ENCODE data around the gene MFSD12. TPM values are rescaled to one million over a fixed set of nuclear protein-coding genes. Genes with fewer than 3 reads are reported as not detected.
A peak's percentile ranks its signal among the peaks of the same experiment; 100 is the strongest.

The MFSD12 gene
- total RNA-seq: 23.7 TPM
- long read RNA-seq, transcript MFSD12-201 (10 exons, 2,124 nt): major isoform, 5 of 19 reads
- long read RNA-seq, partial matches to known transcripts: 1 of 19 reads
- long read RNA-seq, other reads (novel, unspliced or antisense): 13 of 19 reads

DNA sequence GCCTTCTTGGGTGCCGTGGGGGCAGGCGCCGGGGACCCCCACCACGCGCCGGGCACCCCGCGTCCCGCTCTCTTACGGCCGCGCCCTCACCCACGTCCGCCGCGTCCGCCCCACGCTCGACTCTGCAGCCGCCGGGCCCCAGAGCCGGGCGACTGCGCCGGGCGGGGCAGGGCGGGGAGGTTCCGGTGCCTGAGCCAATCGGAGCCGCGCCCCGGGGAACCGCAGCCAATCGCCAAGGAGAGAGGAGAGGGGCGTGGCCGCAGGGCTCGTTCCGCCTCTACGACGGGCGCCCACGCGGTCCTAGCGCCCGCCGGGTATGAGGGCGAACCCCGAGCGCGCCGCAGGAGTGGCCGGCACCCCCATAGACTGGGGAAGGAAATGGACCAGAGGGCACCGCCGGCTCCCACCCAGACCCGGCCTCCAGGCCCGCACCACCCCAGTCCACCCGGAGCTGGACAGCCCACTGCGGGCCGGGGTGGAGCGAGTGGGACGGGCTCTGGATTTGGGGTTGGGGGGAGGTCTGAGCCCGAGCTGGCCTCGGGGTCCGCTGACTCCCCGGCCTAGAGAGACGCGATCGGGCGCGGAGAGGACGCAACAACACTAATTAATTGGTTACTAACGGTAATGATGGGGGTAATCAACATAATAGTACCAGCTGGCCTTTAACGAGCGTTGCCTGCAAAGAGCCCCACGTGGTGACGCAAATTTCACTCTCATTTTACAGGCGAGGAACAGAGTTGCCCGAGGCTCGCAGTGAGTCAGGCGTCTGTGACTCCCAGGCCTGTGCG is at the start of gene MFSD12:
Gene MFSD12, minus strand, starts transcription at position 126 of the 788 bp plus-strand sequence. CDS start 183 bp downstream, outside the sequence.
- ATAC-seq (peak; percentile 98), DNase-seq (ENCODE audit: missing footprints) (peak; percentile 97)
- intact Hi-C loops (cut with DNase I): loop anchor here (2.0 kb wide), 1 partner anchor 15 kb away; the partner anchor contains the start of gene HMG20B

DNA sequence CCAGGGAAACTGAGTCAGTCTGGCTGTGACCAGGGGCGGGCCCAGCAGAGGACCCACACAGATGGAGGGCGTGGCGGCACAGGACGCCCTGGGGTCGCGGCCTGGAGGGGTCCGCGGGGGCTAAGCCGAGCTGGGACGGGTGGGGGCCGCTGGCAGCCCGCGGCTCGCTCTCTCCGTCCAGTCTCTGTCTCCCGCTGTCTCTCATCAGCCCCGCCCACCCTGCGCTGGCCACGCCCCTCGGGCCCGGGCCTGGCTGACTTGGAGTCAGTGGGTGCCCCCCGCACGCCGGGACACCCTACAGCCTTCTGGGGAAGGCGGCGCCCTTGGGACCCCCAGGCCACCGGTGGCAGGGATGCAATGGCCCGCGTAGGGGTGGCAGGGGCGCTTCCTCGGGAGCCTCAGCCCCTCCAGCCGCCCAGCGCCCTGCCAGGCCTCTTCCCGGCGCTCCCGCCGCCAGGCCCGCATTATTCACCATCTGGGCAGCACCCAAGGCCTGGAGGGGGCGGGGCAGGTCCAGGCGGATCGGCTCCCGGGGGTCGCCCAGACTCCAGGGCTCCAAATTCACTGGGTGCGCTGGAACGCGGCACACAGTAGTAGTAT is 49.4 kb upstream of the MFSD12 start, which contains the start of gene TBXA2R:
Gene TBXA2R, minus strand, starts transcription at position 186 of the 600 bp plus-strand sequence. CDS start 6,241 bp downstream, outside the sequence.
- ATAC-seq: peak; percentile 73
- peak; percentile 87 for DNase-seq (ENCODE audit: missing footprints)
- intact Hi-C loops (cut with DNase I): no loop called here

DNA sequence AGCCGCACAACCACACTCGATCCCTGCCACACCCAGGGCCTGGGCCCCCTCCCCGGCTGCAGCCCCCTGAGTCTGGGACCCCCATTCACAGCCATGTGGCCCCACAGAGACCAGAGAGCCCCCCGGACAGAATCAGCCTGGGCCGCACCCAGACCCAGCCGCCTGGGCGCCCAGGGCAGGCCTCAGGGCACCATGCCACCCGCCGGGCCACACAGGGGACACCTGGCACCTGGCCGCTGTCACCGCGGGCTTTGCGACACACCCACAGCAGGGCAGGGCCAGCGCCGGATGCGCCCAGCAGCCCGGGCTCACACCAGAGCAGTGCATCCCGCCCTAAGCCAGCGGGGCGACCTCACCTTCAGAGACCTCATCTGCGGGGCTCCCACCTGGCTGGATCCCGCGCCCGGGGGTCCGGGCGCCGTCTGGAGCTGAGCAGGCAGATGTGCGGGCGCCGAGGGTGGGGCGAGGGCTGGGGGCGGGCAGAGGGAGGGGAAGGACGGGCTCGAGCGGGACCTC is 48.8 kb upstream of the MFSD12 start:
- peak; percentile 68 for DNase-seq (ENCODE audit: missing footprints)
- ATAC-seq: no peak
- intact Hi-C loops (cut with DNase I): no loop called here

DNA sequence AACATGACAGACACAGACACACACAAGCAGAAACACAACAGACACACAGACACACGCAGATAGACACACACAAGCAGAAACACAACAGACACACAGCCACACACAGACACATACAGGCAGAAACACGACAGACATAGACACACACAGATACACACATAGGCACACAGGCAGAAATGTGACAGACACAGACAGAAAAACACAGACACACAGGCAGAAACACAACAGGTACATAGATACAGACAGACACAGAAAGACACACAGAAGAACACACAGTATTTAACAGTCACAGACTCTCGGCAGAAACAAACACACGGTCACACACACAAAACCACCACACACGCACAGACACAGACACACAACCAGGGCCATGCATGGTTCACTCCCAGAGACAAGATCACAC is 48.4 kb upstream of the MFSD12 start:
- ATAC-seq: no peak
- intact Hi-C loops (cut with DNase I): no loop called here

DNA sequence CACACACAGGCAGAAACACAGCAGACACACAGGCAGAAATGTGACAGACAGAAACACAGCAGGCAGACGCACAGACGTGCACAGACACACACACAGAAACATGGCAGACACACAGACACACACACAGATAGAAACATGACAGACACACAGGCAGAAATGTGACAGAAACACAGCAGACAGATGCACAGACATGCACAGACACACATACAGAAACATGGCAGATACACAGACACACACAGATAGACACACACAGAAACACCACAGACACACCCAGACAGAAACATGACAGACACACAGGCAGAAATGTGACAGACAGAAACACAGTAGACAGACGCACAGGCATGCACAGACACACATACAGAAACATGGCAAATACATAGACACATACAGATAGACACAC is 48.0 kb upstream of the MFSD12 start:
- ATAC-seq: no peak
- no peak for DNase-seq (ENCODE audit: missing footprints)
- intact Hi-C loops (cut with DNase I): no loop called here

More for the DNA sequence above, 48.4 kb upstream of the MFSD12 start:
- no peak for DNase-seq (ENCODE audit: missing footprints)

DNA sequence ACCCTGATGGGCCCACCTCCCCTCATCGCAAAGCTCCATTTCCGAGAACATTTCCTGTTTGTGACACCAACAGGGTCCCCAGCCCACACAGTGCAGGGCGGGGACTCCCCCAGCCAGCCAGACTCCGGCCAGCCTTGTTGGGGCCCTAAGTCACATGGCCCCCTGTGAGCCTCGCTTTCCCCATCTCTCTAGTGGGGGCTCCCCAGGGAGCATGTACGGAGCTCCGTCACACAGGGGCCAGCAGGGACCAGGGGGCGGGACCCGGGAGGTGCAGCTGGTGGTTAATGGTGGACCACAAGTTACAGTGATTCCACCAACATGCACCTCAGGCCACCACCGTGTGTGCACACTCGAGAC is 47.6 kb upstream of the MFSD12 start:
- intact Hi-C loops (cut with DNase I): no loop called here
- ATAC-seq: no peak
- no peak for DNase-seq (ENCODE audit: missing footprints)

DNA sequence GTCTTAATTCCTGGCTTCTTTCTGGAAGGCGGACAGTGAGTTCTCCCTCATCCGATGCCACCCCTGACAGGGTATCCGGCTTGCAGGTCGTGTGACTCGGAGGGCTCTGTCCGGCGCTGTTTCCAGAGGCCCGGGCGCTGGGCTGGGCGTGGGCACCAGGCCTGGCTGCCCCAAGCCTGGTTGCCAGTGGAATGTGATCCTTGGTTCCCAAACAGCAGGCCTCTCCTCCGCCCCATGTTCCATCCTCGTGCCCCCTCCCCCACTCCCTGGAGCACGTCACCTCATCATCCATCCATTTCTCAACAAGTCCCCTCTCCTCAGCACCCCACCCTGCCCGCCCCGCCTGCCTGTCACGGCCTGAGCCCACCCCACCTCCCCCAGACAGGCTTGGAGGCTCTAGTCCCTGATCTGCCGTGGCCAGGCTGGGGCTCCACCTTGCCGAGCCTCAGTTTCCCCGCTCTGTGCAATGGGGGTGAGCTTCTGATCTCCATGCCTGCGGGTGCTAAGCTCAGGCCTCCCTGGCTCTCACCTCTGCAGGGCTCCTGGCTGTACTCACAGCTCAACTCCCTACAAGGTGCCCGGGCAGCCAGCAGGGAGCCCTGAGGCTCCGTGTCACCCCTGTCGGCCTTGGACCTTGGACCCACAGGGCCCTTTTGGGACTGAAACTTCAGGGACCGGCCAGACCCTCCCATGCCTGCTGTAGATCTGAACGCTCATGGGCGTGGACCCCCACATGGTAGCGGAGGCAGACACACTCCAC is 47.0 kb upstream of the MFSD12 start:
- DNase-seq (ENCODE audit: missing footprints): no peak
- ATAC-seq: no peak
- intact Hi-C loops (cut with DNase I): no loop called here

DNA sequence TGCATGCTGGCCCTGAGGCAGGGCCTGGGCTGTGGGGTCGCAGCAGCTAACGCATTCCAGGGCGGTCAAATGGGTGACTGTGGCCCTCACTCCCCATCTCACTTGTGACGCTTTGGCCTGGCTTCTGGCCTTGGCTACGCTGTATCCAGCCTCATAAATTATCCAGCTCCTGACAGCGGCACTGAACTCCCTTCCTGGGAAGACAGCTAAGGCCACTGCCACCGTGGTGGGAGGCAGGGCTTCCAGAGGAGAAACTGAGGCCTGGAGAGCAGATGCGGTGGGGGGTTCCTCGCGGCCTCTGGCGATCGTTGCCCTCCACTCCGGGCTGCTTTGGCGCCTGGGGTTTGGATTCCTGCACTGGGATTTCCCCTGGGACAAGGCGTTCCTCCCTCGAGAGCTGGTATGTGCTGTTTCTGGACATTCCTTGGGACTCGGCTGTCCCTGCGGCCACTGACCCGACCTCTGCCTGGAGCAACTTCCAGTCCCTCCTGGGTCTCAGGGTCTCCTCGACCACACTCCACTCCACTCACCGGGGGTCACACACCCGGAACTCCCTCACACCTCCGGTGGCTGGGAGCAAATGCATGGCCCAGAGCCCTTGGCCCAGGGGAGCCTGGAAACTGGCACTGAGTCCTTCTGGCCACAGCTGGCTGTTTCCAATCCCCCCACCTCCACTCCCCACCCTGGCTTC is 45.9 kb upstream of the MFSD12 start:
- intact Hi-C loops (cut with DNase I): no loop called here
- ATAC-seq (no peak), DNase-seq (ENCODE audit: missing footprints) (no peak)

DNA sequence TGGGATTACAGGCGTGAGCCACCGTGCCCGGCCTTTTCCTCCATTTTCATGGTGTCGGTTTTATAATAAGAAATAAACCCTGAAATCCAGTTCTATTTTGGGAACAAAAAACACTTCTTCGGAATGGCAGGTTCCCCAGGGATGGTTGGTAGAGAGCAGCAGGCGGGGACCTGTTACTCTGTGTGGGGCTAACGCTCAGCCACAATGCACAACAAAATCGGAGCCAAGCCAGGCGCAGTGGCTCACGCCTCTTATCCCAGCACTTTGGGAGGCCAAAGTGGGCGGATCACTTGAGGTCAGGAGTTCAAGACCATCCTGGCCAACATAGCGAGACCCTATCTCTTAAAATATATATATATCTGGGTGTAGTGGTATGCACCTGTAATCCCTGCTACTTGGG is 43.6 kb upstream of the MFSD12 start:
- no peak for ATAC-seq
- intact Hi-C loops (cut with DNase I): no loop called here
- DNase-seq (ENCODE audit: missing footprints): no peak

DNA sequence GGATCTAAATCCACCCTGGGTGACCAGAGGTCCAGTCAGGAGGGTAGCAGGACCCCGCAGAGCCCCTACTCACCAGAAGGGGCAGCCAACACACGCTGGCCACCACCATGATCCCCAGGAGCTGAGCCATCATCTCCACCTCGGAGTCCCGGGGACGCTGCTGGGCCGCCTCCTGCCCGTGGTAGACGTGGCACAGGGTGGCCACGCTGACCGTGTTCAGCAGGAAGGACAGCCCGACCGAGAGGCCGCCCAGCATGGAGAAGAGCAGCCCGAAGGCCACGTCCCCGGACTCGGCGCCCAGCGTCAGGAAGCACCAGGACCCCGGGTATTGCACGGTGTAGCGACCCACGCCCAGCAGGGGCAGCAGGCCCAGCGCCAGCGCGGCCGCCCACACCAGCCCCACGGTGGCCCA is 42.4 kb upstream of the MFSD12 start:
- no peak for DNase-seq (ENCODE audit: missing footprints)
- intact Hi-C loops (cut with DNase I): no loop called here
- ATAC-seq: no peak

DNA sequence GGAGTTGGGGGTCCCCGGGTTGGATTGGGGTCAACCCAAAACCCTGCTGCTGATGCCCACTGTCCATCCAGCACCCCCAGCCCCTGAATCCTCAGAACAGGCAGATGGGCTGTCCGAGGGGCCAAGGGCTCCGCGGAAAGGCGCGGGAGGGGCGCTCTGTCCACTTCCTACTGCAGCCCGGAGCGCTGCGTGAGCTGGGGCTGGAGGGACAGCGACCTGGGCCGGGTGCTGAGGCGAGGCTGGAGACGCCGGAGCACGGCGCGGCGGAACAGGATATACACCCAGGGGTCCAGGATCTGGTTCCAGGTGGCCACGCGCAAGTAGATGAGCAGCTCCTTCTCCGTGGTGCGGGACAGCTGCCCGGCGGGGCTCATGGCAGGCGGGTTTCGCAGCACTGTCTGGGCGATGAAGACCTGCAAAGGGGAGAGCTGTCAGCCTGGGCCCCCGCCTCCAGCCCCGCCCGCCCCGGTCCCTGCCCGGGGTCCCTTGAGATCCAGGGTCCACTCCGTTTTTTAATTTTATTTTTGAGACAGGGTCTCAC is 38.2 kb upstream of the MFSD12 start:
- no peak for DNase-seq (ENCODE audit: missing footprints)
- intact Hi-C loops (cut with DNase I): no loop called here
- no peak for ATAC-seq

DNA sequence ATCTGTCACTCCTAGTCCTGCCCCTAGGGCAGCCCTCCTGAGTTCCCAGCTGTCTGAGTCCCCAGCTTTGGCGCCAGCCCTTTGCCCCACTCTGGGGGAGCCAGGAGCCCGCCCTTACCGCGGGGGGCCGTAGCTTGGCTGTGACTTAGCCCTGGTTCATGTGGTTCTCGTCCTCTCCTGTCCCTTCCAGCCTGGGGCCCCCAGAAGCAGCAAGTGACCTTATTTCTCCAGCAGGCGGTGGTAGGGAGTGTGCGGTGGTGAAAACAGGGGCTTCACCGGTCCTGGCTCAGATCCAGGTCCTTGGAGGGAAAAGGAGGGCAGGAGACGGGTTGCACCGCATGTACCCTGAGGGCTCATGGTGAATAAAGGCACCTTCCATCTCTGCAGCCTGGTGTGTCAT is 35.8 kb upstream of the MFSD12 start:
- intact Hi-C loops (cut with DNase I): no loop called here
- DNase-seq (ENCODE audit: missing footprints) (no peak), ATAC-seq (no peak)

DNA sequence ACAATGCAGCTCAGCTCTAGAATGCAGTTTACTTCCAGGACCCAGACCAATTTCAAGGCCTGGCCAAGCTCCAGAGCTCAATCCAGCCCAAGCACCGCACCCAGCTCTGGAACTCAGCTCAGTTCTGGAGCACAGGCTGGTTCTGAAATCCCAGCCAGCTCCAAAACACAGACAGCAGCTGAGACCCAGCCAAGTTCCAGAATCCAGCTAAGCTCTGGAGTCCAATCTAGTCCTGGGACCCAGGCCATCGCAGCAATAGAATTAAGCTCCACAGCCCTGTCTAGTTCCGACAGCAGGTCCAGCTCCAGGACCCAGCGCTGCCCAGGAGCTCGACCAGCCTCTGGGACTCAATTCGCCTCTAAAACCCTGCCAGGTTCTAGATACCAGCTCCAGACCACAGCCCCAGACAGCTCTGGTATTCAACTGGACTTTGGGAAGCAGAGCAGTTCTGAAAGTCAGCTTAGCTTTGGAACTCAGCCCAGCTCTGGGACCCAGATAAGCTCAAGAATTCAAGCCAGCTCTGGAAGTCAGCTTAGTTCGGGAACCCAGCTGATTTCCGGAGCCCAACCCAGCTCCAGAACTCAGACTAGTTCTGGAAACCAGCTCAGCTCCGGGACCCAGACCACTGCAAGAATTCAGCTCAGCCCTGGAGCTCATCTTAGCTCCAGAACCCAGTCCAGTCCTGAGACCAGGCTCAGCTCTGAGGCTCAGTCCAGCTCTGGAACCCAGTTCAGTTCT is 34.7 kb upstream of the MFSD12 start:
- ATAC-seq: peak; percentile 70
- intact Hi-C loops (cut with DNase I): no loop called here
- no peak for DNase-seq (ENCODE audit: missing footprints)

DNA sequence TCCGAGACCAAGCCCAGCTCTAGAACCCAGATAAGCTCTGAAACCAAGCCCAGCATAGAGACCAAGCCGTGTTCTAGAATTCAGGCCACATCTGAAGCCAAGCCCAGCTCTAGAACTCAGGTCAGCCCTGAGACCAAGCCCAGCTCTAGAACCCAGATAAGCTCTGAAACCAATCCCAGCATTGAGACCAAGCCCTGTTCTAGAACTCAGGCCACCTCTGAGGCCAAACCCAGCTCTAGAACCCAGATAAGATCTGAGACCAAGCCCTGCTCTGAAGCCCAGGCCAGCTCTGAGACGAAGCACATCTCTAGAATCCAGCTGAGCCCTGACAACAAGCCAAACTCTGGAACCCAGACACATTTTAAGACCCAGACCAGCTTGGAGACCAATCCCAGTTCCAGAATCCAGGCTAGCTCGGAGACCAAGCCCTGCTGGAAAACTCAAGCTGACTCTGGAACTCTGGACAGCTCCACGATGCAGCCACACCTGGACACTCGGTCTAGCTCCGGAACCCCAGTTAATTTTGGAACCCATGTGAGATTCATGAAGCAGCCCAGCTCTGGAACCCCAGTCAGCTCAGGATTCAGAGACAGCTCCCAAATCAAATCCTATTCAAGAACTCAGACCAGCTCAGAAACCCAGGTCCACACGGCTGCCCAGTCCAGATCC is 33.7 kb upstream of the MFSD12 start:
- intact Hi-C loops (cut with DNase I): no loop called here
- ATAC-seq: no peak

DNA sequence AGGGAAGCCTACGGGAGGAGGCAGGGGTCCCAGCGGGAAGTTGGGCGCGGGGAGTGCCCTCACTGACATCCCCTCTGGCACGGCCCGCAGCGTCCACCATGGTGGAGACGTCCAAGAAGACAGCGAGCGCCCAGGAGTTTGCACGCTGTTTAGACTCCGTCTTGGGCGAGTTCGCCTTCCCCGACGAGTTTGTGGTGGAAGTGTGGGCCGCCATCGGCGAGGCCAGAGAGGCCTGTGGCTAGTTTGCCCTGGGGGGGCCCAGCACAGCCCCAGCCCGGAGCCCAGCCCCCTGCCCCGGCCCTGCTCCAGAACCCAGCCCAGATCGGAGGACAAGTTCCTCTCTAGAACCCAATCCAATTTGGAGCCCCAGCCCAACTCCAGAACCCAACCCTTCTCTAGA is 32.6 kb upstream of the MFSD12 start:
- ATAC-seq: no peak
- DNase-seq (ENCODE audit: missing footprints): no peak
- intact Hi-C loops (cut with DNase I): no loop called here

More for the DNA sequence above, 33.7 kb upstream of the MFSD12 start:
- no peak for DNase-seq (ENCODE audit: missing footprints)

DNA sequence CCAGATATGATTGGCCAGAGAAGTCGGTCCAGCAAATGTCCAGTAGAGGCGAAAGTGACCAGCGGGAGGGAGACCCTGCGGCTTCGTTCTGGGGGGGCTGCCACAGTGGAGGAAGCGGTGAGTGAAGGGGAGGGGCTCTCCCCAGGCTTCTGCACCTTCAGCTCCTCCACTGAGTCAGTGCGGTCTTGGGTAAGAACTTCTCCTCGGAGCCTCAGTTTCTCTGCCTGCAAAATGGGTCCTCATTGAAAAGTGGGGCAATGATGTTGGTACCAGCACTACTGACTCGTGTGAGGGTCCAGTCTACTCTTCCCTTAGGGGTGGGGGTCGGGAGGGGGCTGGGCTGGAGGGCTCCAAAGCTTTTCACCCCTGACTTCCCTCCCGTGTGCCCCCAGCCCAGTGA is 32.1 kb upstream of the MFSD12 start:
- intact Hi-C loops (cut with DNase I): no loop called here
- DNase-seq (ENCODE audit: missing footprints): no peak
- ATAC-seq: no peak

DNA sequence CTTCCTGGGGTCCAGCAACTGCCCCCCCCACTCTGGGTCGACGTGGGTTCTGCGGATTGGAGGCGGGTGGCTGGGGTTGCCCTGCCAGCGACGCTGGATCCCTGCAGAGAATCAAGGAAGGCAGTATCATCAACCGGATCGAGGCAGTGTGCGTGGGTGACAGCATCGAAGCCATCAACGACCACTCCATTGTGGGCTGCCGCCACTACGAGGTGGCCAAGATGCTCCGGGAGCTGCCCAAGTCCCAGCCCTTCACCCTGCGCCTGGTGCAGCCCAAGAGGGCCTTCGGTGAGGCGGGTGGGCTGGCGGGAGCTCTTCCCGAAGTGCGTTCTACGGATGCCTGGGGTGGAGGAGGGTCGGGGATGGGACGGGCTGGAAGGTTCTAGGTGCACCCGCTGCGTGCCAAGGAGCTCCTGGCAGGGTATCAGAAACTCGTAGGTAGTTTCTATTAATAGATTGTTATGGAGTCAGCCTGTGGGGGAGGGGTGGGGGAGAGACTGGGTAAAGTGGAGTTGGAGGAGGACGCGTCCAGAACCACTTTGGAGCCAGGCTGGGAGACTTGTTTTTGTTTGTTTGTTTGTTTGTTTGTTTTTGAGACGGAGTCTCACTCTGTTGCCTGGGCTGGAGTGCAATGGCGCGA is 29.4 kb upstream of the MFSD12 start:
- no peak for ATAC-seq
- intact Hi-C loops (cut with DNase I): loop anchor here (2.0 kb wide), 1 partner anchor 32 kb away; no protein-coding TSS in a partner anchor
- no peak for DNase-seq (ENCODE audit: missing footprints)

Measured in Right ventricle myocardium inferior (tissue), 1 donor.